Natural killer cell treated with Interleukin-12 subunit alpha and Interleukin-12 subunit beta and Interleukin-15 and Interleukin-18, amount 100 ng/mL, for 72 hours (primary cell): ENCODE results near the gene CYTIP. TPM values are rescaled to one million over a fixed set of nuclear protein-coding genes. Genes with fewer than 3 reads are reported as not detected.
A peak's percentile ranks its signal among the peaks of the same experiment; 100 is the strongest.
"Not testable (repeated sequence)": the region's sequence is repeated elsewhere in the genome, so short reads cannot be mapped to it uniquely, and the experiment has no call there.

Experiments
- ATAC-seq, 2 donors: fragments of 150-1000 bp; cut with Tn5 transposase in 1 of 2; sonication (Bioruptor Pico), chemical (Tn5 transposase) in 1 of 2; 2 replicates each; pipeline ENCODE4 v1.10.0; 2021
- DNase-seq: peaks from one replicate; pipeline ENCODE4 v3.0.0; 2022; ENCODE audit warnings: low spot score
- H3K27ac Mint-ChIP-seq, 2 donors: 1 replicate in 1 of 2; 2 replicates in 1 of 2; pipeline ENCODE4 v1.8.0; 2022; ENCODE audit warnings: mixed read lengths in 2 of 2, mild to moderate bottlenecking in 1 of 2, moderate library complexity in 1 of 2
- H3K27me3 Mint-ChIP-seq, 2 donors: 1 replicate in 1 of 2; 2 replicates in 1 of 2; pipeline ENCODE4 v1.8.0; 2022; ENCODE audit warnings: mixed read lengths in 2 of 2
- H3K36me3 Mint-ChIP-seq: one replicate; pipeline ENCODE4 v1.8.0; 2022; ENCODE audit warnings: mixed read lengths
- H3K4me1 Mint-ChIP-seq, 2 donors: 1 replicate in 1 of 2; 2 replicates in 1 of 2; pipeline ENCODE4 v1.8.0; 2022; ENCODE audit warnings: low read depth in 2 of 2, mixed read lengths in 2 of 2, mild to moderate bottlenecking in 1 of 2
- H3K4me3 Mint-ChIP-seq: one replicate; pipeline ENCODE4 v1.8.0; 2022; ENCODE audit warnings: mixed read lengths
- H3K9me3 Mint-ChIP-seq: 2 replicates; pipeline ENCODE4 v1.8.0; 2022; ENCODE audit warnings: mixed read lengths
- total RNA-seq, 2 donors: library from RNA; stranded (reverse); gene quantifications; one replicate each; pipeline ENCODE4 v1.2.3, GENCODE V29; 2022

Gene CYTIP
- total RNA-seq, 2 donors from 2014 or later: 755 to 1,319 TPM

- peak overlapping the region; percentile 79 to 85 for H3K27ac Mint-ChIP-seq
- not testable (repeated sequence) for ATAC-seq
Measured at GRCh38 chr2:157405398-157405797, 38.5 kb downstream of the CYTIP start.

DNA sequence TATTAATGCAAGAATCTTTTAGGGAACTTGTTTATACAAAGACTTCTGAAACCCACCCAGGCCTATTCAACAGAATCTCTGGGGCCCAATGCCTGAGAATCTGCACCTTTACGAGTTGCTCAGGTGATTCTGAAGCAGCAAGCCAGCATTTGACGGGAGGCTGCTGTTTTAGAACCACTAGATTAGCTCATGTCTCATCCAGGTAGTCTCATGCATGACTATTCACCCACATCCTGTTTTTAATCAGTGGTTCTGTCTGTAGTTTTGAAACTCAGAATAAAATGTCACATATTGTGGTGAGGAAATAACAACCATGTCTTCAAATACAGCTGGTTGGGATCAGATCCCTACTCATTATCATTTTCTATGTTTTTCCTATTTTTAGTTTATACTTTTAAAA is 39.5 kb downstream of the CYTIP start:
- Mint-ChIP-seq H3K9me3 (peaks cover 12% of the 10 kb centered on the region), H3K36me3 (peaks cover 45% of the 10 kb centered on the region), H3K27me3 (no peaks in the 10 kb centered on the region), H3K4me3 (peak overlapping the region; percentile 45), H3K27ac (peak overlapping the region; percentile 57 to 75), H3K4me1 (peaks cover 56 to 63% of the 10 kb centered on the region in 2 donors)
- ATAC-seq (peak; percentile 74 to 91), DNase-seq (no peak)

More at GRCh38 chr2:157405398-157405797, 38.5 kb downstream of the CYTIP start:
- H3K4me1 Mint-ChIP-seq: peaks cover 58 to 71% of the 10 kb centered on the region in 2 donors
- H3K4me3 Mint-ChIP-seq: peak overlapping the region; percentile 57
- H3K36me3 Mint-ChIP-seq: peaks cover 42% of the 10 kb centered on the region
- H3K27me3 Mint-ChIP-seq, DNase-seq, H3K9me3 Mint-ChIP-seq: not testable (repeated sequence)

- H3K27me3 Mint-ChIP-seq, DNase-seq, H3K4me3 Mint-ChIP-seq, ATAC-seq: not testable (repeated sequence)
- peaks cover 15% of the 10 kb centered on the region for H3K9me3 Mint-ChIP-seq
- H3K27ac Mint-ChIP-seq: peak overlapping the region; percentile 58 to 75
- H3K4me1 Mint-ChIP-seq: peaks cover 51 to 56% of the 10 kb centered on the region in 2 donors
- H3K36me3 Mint-ChIP-seq: peaks cover 54% of the 10 kb centered on the region
Measured at GRCh38 chr2:157402801-157403485, 40.9 kb downstream of the CYTIP start.

DNA sequence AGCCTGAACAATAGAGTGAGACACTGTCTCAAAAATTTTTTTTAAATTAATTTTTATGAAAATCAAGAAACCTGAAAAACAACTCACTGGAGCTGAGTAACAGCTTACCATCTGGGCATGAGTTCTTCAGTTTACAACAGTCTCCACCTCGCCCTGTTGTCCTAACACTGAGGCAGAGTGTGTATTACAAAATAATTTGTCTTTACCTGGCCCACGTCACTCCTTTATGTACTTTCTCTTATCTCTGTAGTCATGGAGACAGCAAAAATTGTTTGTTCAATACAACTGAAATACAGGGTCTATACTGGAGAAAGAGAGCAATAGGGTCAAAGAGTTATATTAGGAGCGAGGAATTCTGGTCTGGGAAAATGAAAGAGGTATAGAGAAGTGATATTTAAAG is 48.1 kb downstream of the CYTIP start:
- Mint-ChIP-seq H3K9me3 (peaks cover 12% of the 10 kb centered on the region), H3K27ac (no peak overlapping the region), H3K36me3 (peaks cover 39% of the 10 kb centered on the region), H3K4me3 (no peak overlapping the region), H3K4me1 (peaks cover 8 to 10% of the 10 kb centered on the region in 2 donors), H3K27me3 (no peaks in the 10 kb centered on the region)
- DNase-seq (no peak), ATAC-seq (peak in 1 of 2 donors; percentile 57)

GRCh38 chr2:157394928-157395327 is 49.0 kb downstream of the CYTIP start:
- Mint-ChIP-seq H3K27ac (no peak overlapping the region), H3K36me3 (peaks cover 39% of the 10 kb centered on the region), H3K27me3 (no peaks in the 10 kb centered on the region), H3K9me3 (peaks cover 5% of the 10 kb centered on the region), H3K4me1 (peaks cover 0 to 13% of the 10 kb centered on the region in 2 donors), H3K4me3 (no peak overlapping the region)
- DNase-seq (no peak), ATAC-seq (peak in 1 of 2 donors; percentile 41)

DNA sequence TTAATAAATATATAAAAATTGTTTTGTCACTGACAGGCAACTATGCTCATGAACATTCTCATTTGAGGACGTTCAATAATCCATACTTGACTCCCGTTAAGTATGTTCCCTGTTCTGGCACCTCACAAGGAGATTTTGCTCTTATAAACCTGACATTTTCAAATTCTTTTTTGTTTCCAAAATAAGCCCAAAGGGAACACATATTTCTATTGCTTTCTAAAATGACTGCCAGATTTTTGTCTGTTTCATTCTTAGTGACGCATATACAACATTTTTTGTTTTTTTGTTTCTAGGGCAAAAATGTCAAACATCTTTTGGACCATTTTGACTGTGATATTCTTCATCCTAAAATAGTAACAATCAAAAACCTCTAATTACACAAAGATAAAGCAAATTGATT is 50.5 kb downstream of the CYTIP start:
- DNase-seq: no peak
- no peak for ATAC-seq
- no peaks in the 10 kb centered on the region for H3K27me3 Mint-ChIP-seq
- no peak overlapping the region for H3K4me3 Mint-ChIP-seq
- peaks cover 12 to 27% of the 10 kb centered on the region in 2 donors for H3K4me1 Mint-ChIP-seq
- no peak overlapping the region for H3K27ac Mint-ChIP-seq
- peaks cover 36% of the 10 kb centered on the region for H3K36me3 Mint-ChIP-seq
- peaks cover 5% of the 10 kb centered on the region for H3K9me3 Mint-ChIP-seq

GRCh38 chr2:157388827-157389226 is 55.1 kb downstream of the CYTIP start:
- Mint-ChIP-seq H3K4me3 (no peak overlapping the region), H3K4me1 (peaks cover 28 to 45% of the 10 kb centered on the region in 2 donors), H3K27me3 (no peaks in the 10 kb centered on the region), H3K9me3 (peaks cover 5% of the 10 kb centered on the region), H3K27ac (peak overlapping the region in 1 of 2 donors; percentile 26), H3K36me3 (peaks cover 39% of the 10 kb centered on the region)
- ATAC-seq (no peak), DNase-seq (no peak)

- Mint-ChIP-seq H3K27ac (peak overlapping the region in 1 of 2 donors; percentile 3), H3K4me1 (peaks cover 30 to 44% of the 10 kb centered on the region in 2 donors), H3K36me3 (peaks cover 33% of the 10 kb centered on the region), H3K27me3 (no peaks in the 10 kb centered on the region), H3K9me3 (peaks cover 5% of the 10 kb centered on the region), H3K4me3 (no peak overlapping the region)
- ATAC-seq: no peak
- no peak for DNase-seq
Measured at GRCh38 chr2:157386747-157387146, 57.1 kb downstream of the CYTIP start.

- Mint-ChIP-seq H3K27me3 (no peaks in the 10 kb centered on the region), H3K4me3 (no peak overlapping the region), H3K27ac (peak overlapping the region in 1 of 2 donors; percentile 3)
Measured at GRCh38 chr2:157386247-157386646, 57.6 kb downstream of the CYTIP start.

DNA sequence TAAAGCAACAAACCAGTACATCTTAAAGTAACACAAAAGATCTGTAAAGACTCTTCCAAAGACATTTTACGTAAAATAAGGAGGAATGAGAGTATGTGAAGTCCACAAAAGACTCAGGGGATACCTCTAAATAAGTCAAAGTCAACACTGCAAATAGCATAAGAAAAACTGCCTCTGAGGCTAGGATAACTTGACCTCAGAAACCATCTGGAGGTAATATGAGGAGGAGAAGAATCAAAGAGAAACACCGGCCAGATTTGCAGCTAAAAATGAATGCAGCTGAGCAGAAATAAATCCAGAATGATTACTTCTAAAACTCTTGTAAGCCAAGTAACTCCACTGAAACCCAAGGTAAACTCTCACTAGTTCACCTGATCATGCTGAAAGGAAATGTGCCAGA is 66.0 kb downstream of the CYTIP start:
- DNase-seq (no peak), ATAC-seq (no peak)
- Mint-ChIP-seq H3K4me3 (no peak overlapping the region), H3K4me1 (peaks cover 7 to 14% of the 10 kb centered on the region in 2 donors), H3K27me3 (no peaks in the 10 kb centered on the region), H3K27ac (no peak overlapping the region), H3K36me3 (peaks cover 32% of the 10 kb centered on the region), H3K9me3 (peaks cover 17% of the 10 kb centered on the region)

More at GRCh38 chr2:157386247-157386646, 57.6 kb downstream of the CYTIP start:
- peaks cover 5% of the 10 kb centered on the region for H3K9me3 Mint-ChIP-seq
- DNase-seq (no peak), ATAC-seq (peak in 1 of 2 donors; percentile 48)
- peaks cover 31% of the 10 kb centered on the region for H3K36me3 Mint-ChIP-seq
- peaks cover 33 to 40% of the 10 kb centered on the region in 2 donors for H3K4me1 Mint-ChIP-seq

DNA sequence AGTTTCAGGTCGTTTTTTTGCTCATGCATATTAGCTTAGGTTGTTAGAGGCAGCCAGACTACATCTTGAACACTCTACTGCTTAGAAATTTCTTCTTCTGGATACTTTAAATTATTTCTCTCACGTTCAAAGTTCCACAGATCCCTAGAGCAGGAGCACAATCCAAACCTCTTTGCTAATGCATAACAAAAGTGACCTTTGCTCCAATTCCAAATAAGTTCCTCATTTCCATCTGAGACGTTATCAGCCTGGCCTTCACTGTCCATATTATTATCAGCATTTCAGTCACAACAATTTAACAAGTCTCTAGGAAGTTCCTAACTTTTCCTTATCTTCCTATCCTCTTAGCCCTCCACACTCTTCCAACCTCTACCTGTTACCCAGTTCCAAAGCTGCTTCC is 67.8 kb downstream of the CYTIP start:
- peaks cover 27% of the 10 kb centered on the region for H3K36me3 Mint-ChIP-seq
- H3K4me1 Mint-ChIP-seq: peaks cover 7 to 10% of the 10 kb centered on the region in 2 donors
- no peak overlapping the region for H3K27ac Mint-ChIP-seq
- ATAC-seq (no peak), DNase-seq (no peak)
- H3K27me3 Mint-ChIP-seq: no peaks in the 10 kb centered on the region
- H3K9me3 Mint-ChIP-seq: peaks cover 17% of the 10 kb centered on the region
- H3K4me3 Mint-ChIP-seq: no peak overlapping the region

GRCh38 chr2:157375384-157375783 is 68.5 kb downstream of the CYTIP start:
- peaks cover 7 to 9% of the 10 kb centered on the region in 2 donors for H3K4me1 Mint-ChIP-seq
- H3K4me3 Mint-ChIP-seq: no peak overlapping the region
- H3K36me3 Mint-ChIP-seq: peaks cover 27% of the 10 kb centered on the region
- ATAC-seq (no peak), DNase-seq (no peak)
- no peak overlapping the region for H3K27ac Mint-ChIP-seq
- H3K9me3 Mint-ChIP-seq: peaks cover 16% of the 10 kb centered on the region
- H3K27me3 Mint-ChIP-seq: no peaks in the 10 kb centered on the region

- not testable (repeated sequence) for H3K9me3 Mint-ChIP-seq
Measured at GRCh38 chr2:157368508-157368907, 75.4 kb downstream of the CYTIP start.

DNA sequence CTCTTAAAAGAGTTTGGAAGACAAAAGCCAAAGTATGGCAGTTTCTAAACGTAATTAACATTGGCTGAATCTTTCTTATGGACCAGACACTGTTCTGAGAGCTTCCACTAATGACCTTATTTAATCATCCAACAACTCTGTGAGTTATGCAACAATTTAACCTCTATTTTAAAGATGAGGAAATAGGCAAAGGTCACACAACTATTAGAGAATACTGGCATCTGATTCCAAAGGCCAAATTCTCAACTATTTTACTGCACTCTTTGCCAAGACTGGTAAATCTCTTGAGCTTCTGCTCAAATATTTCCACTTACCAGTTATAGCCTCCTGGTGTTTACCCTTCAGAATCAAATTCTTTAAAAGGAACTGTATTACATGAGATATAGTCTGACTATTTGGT is 76.2 kb downstream of the CYTIP start:
- H3K9me3 Mint-ChIP-seq: peaks cover 9% of the 10 kb centered on the region
- peaks cover 21 to 22% of the 10 kb centered on the region in 2 donors for H3K4me1 Mint-ChIP-seq
- H3K27ac Mint-ChIP-seq: no peak overlapping the region
- no peak for ATAC-seq
- peaks cover 10% of the 10 kb centered on the region for H3K36me3 Mint-ChIP-seq
- H3K4me3 Mint-ChIP-seq: no peak overlapping the region
- no peaks in the 10 kb centered on the region for H3K27me3 Mint-ChIP-seq
- no peak for DNase-seq

More at GRCh38 chr2:157368508-157368907, 75.4 kb downstream of the CYTIP start:
- DNase-seq, H3K27me3 Mint-ChIP-seq, H3K27ac Mint-ChIP-seq, ATAC-seq, H3K4me3 Mint-ChIP-seq, H3K36me3 Mint-ChIP-seq: not testable (repeated sequence)
- H3K4me1 Mint-ChIP-seq: peaks cover 18% of the 10 kb centered on the region in 2 donors
